ENCODE data around the gene SPON1.
"Not testable (repeated sequence)": the region's sequence is repeated elsewhere in the genome, so short reads cannot be mapped to it uniquely, and the experiment has no call there.

Gene SPON1

GRCh38 chr11:14173679-14174078 lies 211.2 kb downstream of the SPON1 start:
- H3K27me3 Mint-ChIP-seq = peaks cover 36% of the 10 kb centered on the region
- H3K27ac Mint-ChIP-seq, ATAC-seq: not testable (repeated sequence)

DNA sequence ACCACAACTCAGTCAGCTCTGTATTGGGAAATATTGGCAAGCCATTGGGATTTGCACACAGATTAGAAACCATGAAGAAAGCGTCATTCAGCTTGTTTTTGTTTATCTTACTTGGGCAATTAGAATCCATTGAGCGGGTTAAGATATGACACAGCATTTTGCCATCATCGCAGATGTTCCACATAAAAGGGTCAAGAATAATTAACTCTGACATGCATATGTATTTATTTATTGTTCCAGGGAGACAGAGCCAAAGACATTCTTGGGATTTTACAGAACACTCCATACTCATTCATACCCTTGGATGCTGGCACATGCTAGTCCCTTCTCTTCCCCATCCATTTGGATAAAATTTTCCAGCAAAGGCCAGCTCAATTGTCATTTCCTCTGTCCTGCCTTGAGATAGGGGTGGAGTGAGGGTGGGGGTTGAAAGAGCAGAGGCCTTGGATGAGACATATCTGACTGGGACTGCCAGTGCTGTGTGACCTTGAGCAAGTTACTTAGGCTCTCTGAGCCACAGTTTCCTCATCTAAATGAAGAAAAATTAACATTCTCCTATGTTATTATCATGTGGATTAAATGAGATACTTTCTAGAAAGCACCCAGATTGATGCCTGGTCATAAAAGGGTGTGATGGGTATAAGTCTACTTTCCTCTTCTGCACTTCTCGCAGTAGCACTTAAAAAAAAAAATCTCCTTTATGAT lies 216.7 kb downstream of the SPON1 start:
- no peaks in the 10 kb centered on the region for H3K9me3 Mint-ChIP-seq
- no peak overlapping the region for H3K4me3 Mint-ChIP-seq
- peaks cover 36% of the 10 kb centered on the region for H3K27me3 Mint-ChIP-seq
- H3K27ac Mint-ChIP-seq = no peak overlapping the region
- H3K36me3 Mint-ChIP-seq = no peaks in the 10 kb centered on the region
- H3K4me1 Mint-ChIP-seq = no peaks in the 10 kb centered on the region
- no peak for ATAC-seq

More at GRCh38 chr11:14173679-14174078, 211.2 kb downstream of the SPON1 start:
- not testable (repeated sequence) for H3K9me3 Mint-ChIP-seq, H3K4me1 Mint-ChIP-seq, H3K36me3 Mint-ChIP-seq, H3K4me3 Mint-ChIP-seq

DNA sequence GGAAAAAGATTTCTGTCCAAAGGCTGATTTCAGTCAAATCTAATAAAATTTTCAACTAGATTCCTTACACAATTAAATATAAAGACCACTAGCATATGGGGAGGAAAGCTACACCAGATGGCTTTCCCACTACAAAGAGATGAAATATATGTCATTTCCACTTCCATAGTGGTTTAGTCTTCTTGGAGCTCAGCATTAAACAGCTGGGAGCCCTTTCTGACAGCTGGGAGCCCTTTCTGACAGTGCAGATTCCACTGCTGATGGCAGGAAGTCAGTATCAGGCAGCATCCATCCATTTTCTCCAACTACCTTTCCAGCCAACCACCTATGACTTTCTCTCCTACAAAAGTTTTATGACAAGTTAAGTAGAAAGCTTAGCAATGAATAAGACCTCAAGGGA lies 218.6 kb downstream of the SPON1 start:
- Mint-ChIP-seq H3K4me1 (no peaks in the 10 kb centered on the region), H3K9me3 (no peaks in the 10 kb centered on the region), H3K27me3 (peaks cover 26% of the 10 kb centered on the region), H3K27ac (no peak overlapping the region), H3K36me3 (no peaks in the 10 kb centered on the region), H3K4me3 (no peak overlapping the region)
- no peak for ATAC-seq

DNA sequence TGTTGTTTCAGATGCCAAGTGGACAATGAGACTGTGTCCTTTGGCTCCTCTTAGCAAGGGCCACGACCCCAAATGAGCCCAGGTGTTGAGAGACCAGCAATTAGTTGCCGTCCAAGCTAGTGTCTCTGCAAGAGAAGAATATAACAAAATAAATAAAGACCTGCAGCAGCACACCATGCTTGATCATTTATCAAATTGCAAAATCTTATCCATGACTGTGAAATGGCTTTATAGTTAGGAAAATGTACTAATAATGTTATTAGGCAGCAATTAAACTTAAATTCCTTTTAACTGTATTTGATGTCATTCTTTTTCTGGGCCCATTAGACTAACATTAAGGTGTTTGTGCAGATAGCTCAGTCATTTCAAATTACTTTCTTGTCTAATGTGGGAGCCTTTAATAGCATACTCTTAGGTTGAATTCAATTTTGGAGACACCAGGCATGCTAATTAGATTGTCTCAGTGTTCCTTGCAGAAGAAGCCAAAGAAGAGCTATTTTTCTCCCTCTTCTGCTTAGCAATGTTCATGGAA lies 220.4 kb downstream of the SPON1 start:
- no peak for ATAC-seq
- Mint-ChIP-seq H3K4me3 (no peak overlapping the region), H3K27ac (no peak overlapping the region), H3K9me3 (no peaks in the 10 kb centered on the region), H3K4me1 (no peaks in the 10 kb centered on the region), H3K36me3 (no peaks in the 10 kb centered on the region), H3K27me3 (peaks cover 16% of the 10 kb centered on the region)

GRCh38 chr11:14184028-14184940 lies 221.8 kb downstream of the SPON1 start:
- no peaks in the 10 kb centered on the region for H3K4me1 Mint-ChIP-seq
- H3K9me3 Mint-ChIP-seq = no peaks in the 10 kb centered on the region
- H3K27ac Mint-ChIP-seq = no peak overlapping the region
- peaks cover 18% of the 10 kb centered on the region for H3K27me3 Mint-ChIP-seq
- no peak for ATAC-seq
- H3K36me3 Mint-ChIP-seq = no peaks in the 10 kb centered on the region
- no peak overlapping the region for H3K4me3 Mint-ChIP-seq

- H3K36me3 Mint-ChIP-seq = no peaks in the 10 kb centered on the region
- peaks cover 3% of the 10 kb centered on the region for H3K9me3 Mint-ChIP-seq
- no peak overlapping the region for H3K27ac Mint-ChIP-seq
- H3K27me3 Mint-ChIP-seq = peaks cover 11% of the 10 kb centered on the region
- peaks cover 5% of the 10 kb centered on the region for H3K4me1 Mint-ChIP-seq
- ATAC-seq = no peak
- no peak overlapping the region for H3K4me3 Mint-ChIP-seq
Observed at GRCh38 chr11:14185461-14185860, 222.9 kb downstream of the SPON1 start.

GRCh38 chr11:14186046-14186775 lies 223.7 kb downstream of the SPON1 start:
- Mint-ChIP-seq H3K4me1 (peaks cover 5% of the 10 kb centered on the region), H3K27ac (no peak overlapping the region), H3K36me3 (no peaks in the 10 kb centered on the region), H3K9me3 (peaks cover 3% of the 10 kb centered on the region), H3K27me3 (peaks cover 7% of the 10 kb centered on the region), H3K4me3 (no peak overlapping the region)
- ATAC-seq = no peak

DNA sequence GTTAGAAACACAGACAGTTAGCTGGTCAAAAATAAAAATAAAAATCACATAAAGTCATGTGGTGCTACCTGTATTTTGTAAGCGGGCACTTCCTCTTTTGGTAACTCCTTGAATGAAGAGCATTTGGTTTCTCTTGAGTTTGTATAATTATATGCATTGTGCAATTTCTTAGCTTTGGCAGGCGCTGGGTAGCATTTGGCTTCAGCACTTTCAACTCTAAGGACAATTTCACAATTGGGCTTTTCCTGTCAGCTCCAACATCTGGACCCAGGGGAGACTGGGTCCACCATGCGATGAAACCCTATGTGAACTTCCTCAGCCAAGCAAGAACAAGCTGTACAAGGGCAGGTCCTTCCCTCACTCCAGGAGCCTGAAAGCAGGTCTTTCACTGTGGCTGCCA lies 227.4 kb downstream of the SPON1 start:
- ATAC-seq = no peak
- H3K36me3 Mint-ChIP-seq = no peaks in the 10 kb centered on the region
- H3K4me1 Mint-ChIP-seq = peaks cover 5% of the 10 kb centered on the region
- H3K4me3 Mint-ChIP-seq = no peak overlapping the region
- H3K9me3 Mint-ChIP-seq = peaks cover 3% of the 10 kb centered on the region
- H3K27ac Mint-ChIP-seq = no peak overlapping the region
- H3K27me3 Mint-ChIP-seq = peaks cover 23% of the 10 kb centered on the region

GRCh38 chr11:14190992-14191778 lies 228.7 kb downstream of the SPON1 start:
- peaks cover 5% of the 10 kb centered on the region for H3K4me1 Mint-ChIP-seq
- no peak overlapping the region for H3K4me3 Mint-ChIP-seq
- no peak overlapping the region for H3K27ac Mint-ChIP-seq
- H3K27me3 Mint-ChIP-seq = peaks cover 23% of the 10 kb centered on the region
- no peak for ATAC-seq
- peaks cover 3% of the 10 kb centered on the region for H3K9me3 Mint-ChIP-seq
- H3K36me3 Mint-ChIP-seq = no peaks in the 10 kb centered on the region

DNA sequence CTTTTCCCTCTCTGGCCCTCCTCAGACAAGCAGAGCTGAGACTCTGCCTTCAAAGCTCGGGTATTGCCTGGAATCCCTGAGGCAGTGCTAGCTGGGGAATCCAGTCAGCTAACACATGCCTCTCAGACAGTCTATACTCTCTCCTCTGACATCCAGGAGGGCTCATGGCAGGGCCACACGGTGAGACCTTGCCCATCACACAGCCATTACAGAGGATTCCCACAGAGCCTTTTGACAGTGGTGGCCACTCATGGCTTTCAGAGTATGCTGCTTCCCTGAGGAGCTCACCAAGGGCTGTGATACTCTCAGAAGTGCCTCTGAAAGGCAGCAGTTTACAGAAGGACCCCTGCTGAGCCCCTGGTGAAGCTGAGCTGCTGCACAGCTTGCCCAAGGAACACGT lies 231.1 kb downstream of the SPON1 start:
- Mint-ChIP-seq H3K27ac (no peak overlapping the region), H3K4me3 (no peak overlapping the region), H3K4me1 (peaks cover 5% of the 10 kb centered on the region), H3K36me3 (no peaks in the 10 kb centered on the region), H3K9me3 (peaks cover 3% of the 10 kb centered on the region), H3K27me3 (peaks cover 23% of the 10 kb centered on the region)
- no peak for ATAC-seq

GRCh38 chr11:14202251-14203196 lies 240.0 kb downstream of the SPON1 start:
- peaks cover 4% of the 10 kb centered on the region for H3K9me3 Mint-ChIP-seq
- no peaks in the 10 kb centered on the region for H3K27me3 Mint-ChIP-seq
- no peak overlapping the region for H3K4me3 Mint-ChIP-seq
- no peaks in the 10 kb centered on the region for H3K36me3 Mint-ChIP-seq
- no peak for ATAC-seq
- no peak overlapping the region for H3K27ac Mint-ChIP-seq
- H3K4me1 Mint-ChIP-seq = peaks cover 9% of the 10 kb centered on the region

- Mint-ChIP-seq H3K27ac (no peak overlapping the region), H3K27me3 (no peaks in the 10 kb centered on the region), H3K4me3 (no peak overlapping the region), H3K9me3 (peaks cover 7% of the 10 kb centered on the region), H3K36me3 (no peaks in the 10 kb centered on the region), H3K4me1 (peaks cover 9% of the 10 kb centered on the region)
- ATAC-seq = no peak
Observed at GRCh38 chr11:14203321-14203720, 240.8 kb downstream of the SPON1 start.

DNA sequence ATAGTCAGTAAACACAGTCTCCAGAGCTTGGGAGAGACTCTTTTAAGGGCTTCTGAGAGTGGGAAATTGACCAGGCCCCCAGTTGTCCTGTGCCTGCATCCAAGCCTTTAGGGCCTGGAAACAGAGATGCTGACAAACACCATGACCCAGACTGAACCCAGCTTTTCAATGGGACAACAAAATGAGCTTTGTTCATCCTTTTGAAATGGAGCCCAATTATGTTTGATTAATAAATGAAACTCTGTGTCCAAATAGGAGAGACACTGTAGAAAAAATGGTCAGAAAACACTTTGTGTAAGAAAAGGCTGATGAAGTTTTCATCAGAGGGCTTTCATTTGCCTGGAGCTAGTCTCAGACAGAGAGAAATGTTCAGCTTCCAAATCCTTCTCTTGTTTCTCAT lies 250.5 kb downstream of the SPON1 start:
- Mint-ChIP-seq H3K4me1 (no peaks in the 10 kb centered on the region), H3K27me3 (peaks cover 28% of the 10 kb centered on the region), H3K9me3 (peaks cover 7% of the 10 kb centered on the region), H3K27ac (no peak overlapping the region), H3K36me3 (no peaks in the 10 kb centered on the region), H3K4me3 (no peak overlapping the region)
- no peak for ATAC-seq

DNA sequence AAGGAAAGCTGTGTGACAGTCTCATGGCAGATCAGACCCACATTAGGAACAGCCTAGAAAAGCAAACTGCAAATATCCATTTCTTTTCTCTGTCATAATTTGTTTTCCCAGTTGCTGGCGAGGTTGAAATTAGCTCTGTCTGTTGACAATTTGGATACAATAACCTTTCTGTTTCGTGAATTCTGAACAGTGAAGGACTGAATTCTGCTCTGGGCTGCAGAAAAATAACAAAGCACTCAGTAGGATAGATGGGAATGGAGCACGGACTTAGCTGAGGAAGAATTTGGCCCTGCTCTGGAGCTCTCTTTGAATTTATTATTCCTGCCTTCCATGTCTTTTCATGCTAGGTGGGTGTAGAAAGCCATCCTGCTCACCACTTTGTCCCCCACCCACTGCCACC lies 256.2 kb downstream of the SPON1 start:
- no peak for ATAC-seq
- no peaks in the 10 kb centered on the region for H3K9me3 Mint-ChIP-seq
- H3K27ac Mint-ChIP-seq = no peak overlapping the region
- peaks cover 47% of the 10 kb centered on the region for H3K27me3 Mint-ChIP-seq
- peaks cover 2% of the 10 kb centered on the region for H3K4me1 Mint-ChIP-seq
- H3K4me3 Mint-ChIP-seq = no peak overlapping the region
- no peaks in the 10 kb centered on the region for H3K36me3 Mint-ChIP-seq

Measured in stimulated activated memory B cell treated with anti-CD40 and anti-IgM and Interleukin-4, amounts not matched to agents 10 μg/mL and 1 μg/mL and 100 μg/mL, for 72 hours (primary cell).